IPS DF 6.9 (cell line): ENCODE data around the gene BDNF.

Experiments
- DNase-seq: peaks from one replicate; pipeline ENCODE4 v3.0.0-alpha.2; 2013; ENCODE audit warnings: low read depth, low spot score
- H3K27ac ChIP-seq: one replicate; pipeline ENCODE4 v1.5.1; 2013; ENCODE audit warnings: low read length, control low read depth
- H3K27me3 ChIP-seq: 2 replicates; pipeline ENCODE4 v1.6.1; 2013; ENCODE audit warnings: mild to moderate bottlenecking, low read length; ENCODE audit not compliant: control insufficient read depth, insufficient read depth
- H3K36me3 ChIP-seq: 2 replicates; pipeline ENCODE4 v1.6.1; 2013; ENCODE audit warnings: low read length; ENCODE audit not compliant: control insufficient read depth, insufficient read depth
- H3K4me1 ChIP-seq: 2 replicates; pipeline ENCODE4 v1.6.1; 2013; ENCODE audit warnings: low read length; ENCODE audit not compliant: control insufficient read depth, insufficient read depth
- H3K4me3 ChIP-seq: 2 replicates; pipeline ENCODE4 v1.5.1; 2013; ENCODE audit warnings: mild to moderate bottlenecking, low read length
- H3K9me3 ChIP-seq: 2 replicates; pipeline ENCODE4 v1.6.1; 2013; ENCODE audit warnings: low read length, inconsistent platforms; ENCODE audit not compliant: control insufficient read depth, insufficient read depth
- WGBS: extraction: QIAGEN DNeasy Blood & Tissue Kit; methylation state at CpG from one replicate; pipeline ENCODE4 v1.1.7; 2013; ENCODE audit warnings: mixed read lengths, missing lambda C conversion rate; ENCODE audit not compliant: insufficient read length, insufficient coverage; 5-methylcytosine and 5-hydroxymethylcytosine counted together

The BDNF gene

DNA sequence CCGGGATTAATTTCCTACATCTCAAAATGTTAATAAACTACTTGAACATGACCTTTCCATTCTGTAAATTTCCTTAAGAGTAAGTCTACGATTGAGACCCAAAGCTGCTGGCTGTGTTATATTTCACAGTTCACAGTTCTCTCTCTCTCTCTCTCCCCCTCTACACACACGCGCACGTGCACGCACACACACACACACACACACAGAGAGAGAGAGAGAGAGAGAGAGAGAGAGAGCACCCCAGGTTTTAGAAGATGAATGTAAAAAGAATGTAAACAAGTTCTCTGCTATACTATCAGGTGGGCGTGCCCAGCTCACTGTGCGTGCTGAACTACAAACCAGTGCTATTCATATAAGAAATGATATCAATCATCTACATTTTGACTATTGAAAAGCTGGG lies 3.3 kb downstream of the BDNF start:
- Histone ChIP-seq H3K27me3 (peaks cover 9% of the 10 kb centered on the region; the same call in 1 of the 2 replicates), H3K36me3 (no peaks in the 10 kb centered on the region), H3K4me1 (no peaks in the 10 kb centered on the region), H3K27ac (no peak overlapping the region), H3K9me3 (no peaks in the 10 kb centered on the region), H3K4me3 (no peak overlapping the region)
- no peak for DNase-seq
- no CpG with 5 or more reads among the region's 8 CpGs for WGBS

DNA sequence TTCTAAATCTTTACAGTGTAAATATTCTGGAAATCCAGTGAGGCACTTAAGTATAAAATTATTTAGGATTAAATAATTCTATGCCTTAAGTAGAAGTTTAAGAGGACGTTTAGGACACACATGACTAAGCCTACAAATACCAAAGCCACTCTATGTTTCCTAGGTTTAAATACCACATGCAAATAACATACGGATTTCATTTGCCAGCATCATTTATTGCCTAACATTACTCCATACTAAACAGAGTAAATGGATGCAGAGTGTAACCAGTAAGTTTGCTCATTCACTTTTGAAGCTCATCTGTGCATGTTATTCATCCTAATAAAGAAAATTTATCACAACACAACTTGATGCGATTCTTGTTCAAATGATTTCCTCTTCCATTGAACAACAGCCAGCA lies 4.1 kb downstream of the BDNF start:
- DNase-seq: no peak
- Histone ChIP-seq H3K4me1 (no peaks in the 10 kb centered on the region), H3K36me3 (no peaks in the 10 kb centered on the region), H3K4me3 (no peak overlapping the region), H3K9me3 (no peaks in the 10 kb centered on the region), H3K27me3 (peaks cover 2% of the 10 kb centered on the region; the same call in 1 of the 2 replicates), H3K27ac (no peak overlapping the region)
- no CpG with 5 or more reads among the region's 3 CpGs for WGBS

DNA sequence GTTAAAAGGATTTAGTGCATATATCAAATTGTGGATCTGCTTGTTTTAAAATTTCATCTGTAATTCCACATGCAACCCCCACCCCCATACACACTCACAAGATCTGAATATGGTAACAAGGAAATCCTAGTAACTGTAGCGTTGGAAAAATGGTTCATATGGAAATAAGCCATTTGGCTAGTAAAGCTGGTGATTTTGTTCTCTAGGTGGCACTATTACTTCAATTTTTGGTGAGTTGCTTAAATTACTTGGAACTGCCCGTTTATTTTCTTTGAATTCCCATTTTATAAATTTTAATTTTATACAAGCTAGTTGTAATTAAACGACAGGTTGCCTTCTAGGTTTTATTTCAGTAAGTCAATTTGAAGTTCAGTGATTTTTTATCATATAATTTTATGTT lies 5.3 kb downstream of the BDNF start:
- whole genome bisulfite sequencing: no CpG with 5 or more reads among the region's 3 CpGs

DNA sequence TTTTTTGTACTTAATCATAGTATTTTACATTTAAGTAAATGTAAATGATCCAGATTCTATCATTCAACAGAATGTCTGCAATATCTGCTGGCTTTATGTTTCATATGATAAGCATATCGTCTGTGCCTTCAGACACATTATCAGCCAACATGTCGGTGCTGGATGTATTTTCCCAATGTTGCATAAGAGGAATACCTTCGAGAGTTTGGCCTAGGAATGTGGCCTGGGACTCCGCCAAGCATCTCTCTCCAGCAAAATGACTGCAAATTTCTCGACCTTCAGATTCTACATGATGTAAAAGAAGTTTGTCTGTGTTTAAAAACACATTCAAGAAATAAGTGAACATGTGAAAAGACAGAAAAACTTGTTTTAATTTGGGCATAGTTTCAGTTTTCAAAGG lies 6.9 kb downstream of the BDNF start:
- H3K4me3 ChIP-seq: no peak overlapping the region
- no CpG with 5 or more reads among the region's 5 CpGs for WGBS
- H3K27ac ChIP-seq: no peak overlapping the region
- H3K4me1 ChIP-seq: peaks cover 2% of the 10 kb centered on the region; the same call in 1 of the 2 replicates
- H3K9me3 ChIP-seq: no peaks in the 10 kb centered on the region
- no peaks in the 10 kb centered on the region for H3K27me3 ChIP-seq
- H3K36me3 ChIP-seq: no peaks in the 10 kb centered on the region
- DNase-seq: no peak

More for the DNA sequence above, 5.3 kb downstream of the BDNF start:
- no peaks in the 10 kb centered on the region for H3K4me1 ChIP-seq
- no peaks in the 10 kb centered on the region for H3K27me3 ChIP-seq
- no peak overlapping the region for H3K4me3 ChIP-seq
- H3K9me3 ChIP-seq: no peaks in the 10 kb centered on the region
- H3K36me3 ChIP-seq: no peaks in the 10 kb centered on the region
- DNase-seq: no peak
- no peak overlapping the region for H3K27ac ChIP-seq

DNA sequence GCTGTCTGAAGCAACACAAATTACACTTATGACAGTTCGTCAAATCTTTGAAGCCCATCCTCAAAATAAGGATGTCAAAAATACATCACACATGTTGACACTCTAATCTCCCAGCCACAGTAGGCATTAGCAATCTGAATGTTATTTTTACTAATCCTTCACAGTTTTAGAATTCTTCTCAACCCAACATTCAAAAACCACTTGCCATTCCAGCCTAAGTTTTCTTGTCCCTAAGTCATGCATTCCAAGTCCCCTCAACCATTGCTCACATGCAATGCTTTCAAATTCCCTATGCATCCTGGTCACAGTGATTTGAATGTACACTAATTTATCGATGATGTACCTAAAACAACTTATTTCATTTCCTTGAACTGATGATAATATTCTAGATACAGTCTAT lies 7.5 kb downstream of the BDNF start:
- H3K4me1 ChIP-seq: peaks cover 3% of the 10 kb centered on the region; the same call in 1 of the 2 replicates
- no peaks in the 10 kb centered on the region for H3K36me3 ChIP-seq
- WGBS: no CpG with 5 or more reads among the region's 2 CpGs
- H3K4me3 ChIP-seq: no peak overlapping the region
- no peak for DNase-seq
- H3K9me3 ChIP-seq: no peaks in the 10 kb centered on the region
- H3K27ac ChIP-seq: no peak overlapping the region
- H3K27me3 ChIP-seq: no peaks in the 10 kb centered on the region

DNA sequence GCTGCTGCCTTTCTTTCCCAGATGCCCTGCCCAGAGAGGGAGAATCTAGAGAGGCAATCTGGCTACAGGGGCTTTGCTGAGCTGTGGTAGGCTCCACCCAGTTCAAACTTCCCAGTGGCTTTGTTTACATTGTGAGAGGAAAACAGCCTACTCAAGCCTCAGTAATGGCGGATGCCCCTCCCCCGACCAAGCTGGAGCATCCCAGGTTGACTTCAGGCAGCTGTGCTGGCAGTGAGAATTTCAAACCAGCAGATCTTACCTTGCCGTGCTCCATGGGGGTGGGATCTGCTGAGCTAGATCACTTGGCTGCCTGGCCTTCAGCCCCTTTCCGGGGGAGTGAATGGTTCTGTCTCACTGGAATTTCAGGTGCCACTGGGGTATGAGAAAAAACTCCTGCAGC lies 12.2 kb downstream of the BDNF start:
- peaks cover 6% of the 10 kb centered on the region; the same call in 1 of the 2 replicates for H3K4me1 ChIP-seq
- DNase-seq: no peak
- H3K4me3 ChIP-seq: no peak overlapping the region
- no peak overlapping the region for H3K27ac ChIP-seq
- no peaks in the 10 kb centered on the region for H3K9me3 ChIP-seq
- H3K27me3 ChIP-seq: no peaks in the 10 kb centered on the region
- H3K36me3 ChIP-seq: no peaks in the 10 kb centered on the region
- no CpG with 5 or more reads among the region's 4 CpGs for WGBS

DNA sequence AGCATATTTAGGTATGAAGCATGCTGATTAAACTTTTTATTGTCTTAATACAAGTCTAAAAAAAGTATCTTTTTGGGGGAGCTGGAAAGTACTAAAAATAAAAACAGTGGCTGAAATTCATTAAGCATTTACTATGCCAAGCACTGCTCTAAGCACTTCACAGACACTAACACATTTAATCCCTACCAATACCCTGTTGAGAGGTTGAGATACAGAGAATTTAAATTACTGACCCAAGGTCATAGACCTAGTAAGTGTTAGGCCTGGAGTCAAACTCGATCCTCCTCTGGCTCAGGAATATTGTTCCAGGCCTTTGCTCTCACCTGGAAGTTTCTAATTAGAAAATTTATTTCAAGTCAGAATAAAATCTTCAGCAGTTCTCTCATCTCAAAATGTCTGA lies 18.6 kb downstream of the BDNF start:
- Histone ChIP-seq H3K4me1 (no peaks in the 10 kb centered on the region), H3K36me3 (no peaks in the 10 kb centered on the region), H3K27ac (no peak overlapping the region), H3K27me3 (no peaks in the 10 kb centered on the region), H3K9me3 (no peaks in the 10 kb centered on the region), H3K4me3 (no peak overlapping the region)
- whole genome bisulfite sequencing: no CpG with 5 or more reads among the region's 1 CpG
- DNase-seq: no peak

DNA sequence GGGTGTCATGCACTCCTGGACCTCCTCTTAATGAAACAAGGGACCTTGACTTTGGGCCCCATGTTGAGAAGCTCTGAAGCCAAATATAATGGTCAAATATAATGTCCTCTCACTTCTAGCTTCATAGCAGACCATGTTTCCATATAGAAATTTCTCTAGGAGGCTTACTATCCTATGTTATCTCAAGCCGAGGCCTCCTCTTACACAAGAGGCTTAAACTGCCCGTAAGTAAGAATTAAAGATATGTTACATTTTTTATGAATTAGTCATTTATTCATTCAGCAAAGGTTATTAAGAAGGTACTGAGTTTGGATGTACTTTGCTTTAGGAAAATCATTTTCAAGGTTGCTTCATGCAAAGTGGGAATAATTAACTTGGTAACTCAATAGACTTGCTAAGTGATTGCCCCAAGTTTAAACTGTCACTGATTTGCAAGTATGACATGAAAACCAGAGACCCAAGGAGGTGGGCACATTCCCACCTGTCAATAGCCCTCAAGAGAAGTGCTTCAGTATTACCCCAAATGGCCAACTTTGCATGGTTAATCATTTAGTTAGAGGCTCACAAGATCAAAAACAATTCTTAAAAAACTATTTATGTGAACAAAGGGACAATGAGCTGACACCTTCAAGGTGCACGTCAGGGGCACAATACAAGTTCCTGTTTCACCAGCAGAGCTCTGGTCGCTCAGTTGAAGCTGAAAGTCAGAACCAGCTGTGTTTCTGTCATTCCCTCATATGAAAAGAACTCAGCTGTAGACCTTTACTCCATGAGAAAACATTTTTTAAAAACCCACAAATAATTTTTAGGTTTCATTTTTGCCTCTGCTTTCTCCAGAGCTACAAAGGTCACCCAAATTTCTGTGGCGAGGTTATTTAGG lies 20.9 kb downstream of the BDNF start:
- WGBS: no CpG with 5 or more reads among the region's 5 CpGs
- H3K4me3 ChIP-seq: no peak overlapping the region
- DNase-seq: no peak
- no peaks in the 10 kb centered on the region for H3K27me3 ChIP-seq
- no peaks in the 10 kb centered on the region for H3K4me1 ChIP-seq
- H3K36me3 ChIP-seq: no peaks in the 10 kb centered on the region
- H3K9me3 ChIP-seq: no peaks in the 10 kb centered on the region
- H3K27ac ChIP-seq: no peak overlapping the region

DNA sequence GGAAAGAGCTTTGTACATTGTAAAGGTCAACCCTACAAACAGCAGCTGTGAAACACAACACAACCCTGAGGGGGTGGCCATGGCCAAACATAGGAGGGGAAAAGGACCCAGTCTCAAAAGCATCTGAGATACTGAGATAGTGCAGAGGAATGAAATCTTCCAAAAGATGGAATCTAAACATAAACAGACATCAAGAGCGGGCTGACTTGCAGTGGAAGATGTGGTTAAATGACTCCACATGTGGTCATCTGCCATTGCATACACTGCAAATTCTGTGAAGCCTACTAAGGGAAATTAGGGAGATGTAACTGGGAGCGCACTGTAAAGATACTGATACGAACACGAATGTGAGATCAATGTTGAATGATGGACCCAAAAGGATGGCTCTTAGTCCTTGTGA lies 22.0 kb downstream of the BDNF start:
- H3K27ac ChIP-seq: no peak overlapping the region
- WGBS: no CpG with 5 or more reads among the region's 4 CpGs

DNA sequence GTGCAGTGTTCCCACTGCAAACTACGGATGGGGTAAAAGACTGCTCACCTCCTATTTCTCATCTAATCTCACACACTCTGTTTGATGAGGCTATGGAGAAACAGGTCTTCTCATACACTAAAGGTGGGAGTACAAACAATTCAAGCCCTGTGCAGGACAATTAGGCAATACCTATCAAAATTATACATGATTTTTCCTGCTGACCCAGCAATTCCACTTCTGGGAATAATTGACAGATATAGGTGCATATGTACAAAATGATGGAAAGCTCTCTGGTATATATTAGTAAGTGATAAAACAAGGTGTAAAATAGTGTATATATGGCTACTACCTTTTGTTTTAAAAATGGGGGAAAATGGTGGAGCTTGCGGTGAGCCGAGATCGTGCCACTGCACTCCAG lies 23.1 kb downstream of the BDNF start:
- no peak for DNase-seq
- Histone ChIP-seq H3K9me3 (no peaks in the 10 kb centered on the region), H3K27me3 (no peaks in the 10 kb centered on the region), H3K36me3 (no peaks in the 10 kb centered on the region), H3K4me3 (no peak overlapping the region), H3K4me1 (no peaks in the 10 kb centered on the region; the same call in 1 of the 2 replicates), H3K27ac (no peak overlapping the region)
- no CpG with 5 or more reads among the region's 4 CpGs for WGBS

More for the DNA sequence above, 22.0 kb downstream of the BDNF start:
- no peak overlapping the region for H3K4me3 ChIP-seq
- H3K9me3 ChIP-seq: no peaks in the 10 kb centered on the region
- no peaks in the 10 kb centered on the region; the same call in 1 of the 2 replicates for H3K4me1 ChIP-seq
- DNase-seq: no peak
- no peaks in the 10 kb centered on the region for H3K36me3 ChIP-seq
- no peaks in the 10 kb centered on the region for H3K27me3 ChIP-seq
